Activated CD4-positive, alpha-beta T cell treated with anti-CD3 and anti-CD28 coated beads, Interleukin-2, amount 50 U/mL, for 24 hours (primary cell): ENCODE results near the gene EPDR1.
"Not testable (repeated sequence)": the region's sequence is repeated elsewhere in the genome, so short reads cannot be mapped to it uniquely, and the experiment has no call there.

Experiments used
- DNase-seq, 2 donors: peaks; one replicate each; pipeline ENCODE4 v3.0.0-alpha.2; 2020; ENCODE audit warnings: low read depth in 1 of 2, low spot score in 1 of 2

EPDR1 gene

GRCh38 chr7:37927773-37928444, 7.5 kb downstream of the EPDR1 start:
- no peak for DNase-seq

- no peak for DNase-seq
These were observed 8.4 kb downstream of the EPDR1 start for GRCh38 chr7:37928878-37929277.

- no peak for DNase-seq
These were observed 9.9 kb downstream of the EPDR1 start for GRCh38 chr7:37930226-37930948.

- DNase-seq, result no peak
These were observed 12.1 kb downstream of the EPDR1 start for GRCh38 chr7:37932543-37932942.

- DNase-seq, result no peak
These were observed 12.7 kb downstream of the EPDR1 start for GRCh38 chr7:37933018-37933566.

GRCh38 chr7:37942934-37943610, 22.6 kb downstream of the EPDR1 start:
- DNase-seq, result no peak

GRCh38 chr7:37943905-37944736, 23.7 kb downstream of the EPDR1 start:
- no peak for DNase-seq

GRCh38 chr7:37944737-37945054, 24.3 kb downstream of the EPDR1 start:
- DNase-seq, result no peak

- no peak for DNase-seq
These were observed 24.9 kb downstream of the EPDR1 start for GRCh38 chr7:37945336-37945735.

- DNase-seq, result no peak
These were observed 26.9 kb downstream of the EPDR1 start for GRCh38 chr7:37947138-37947940.

- DNase-seq, result no peak
These were observed 27.4 kb downstream of the EPDR1 start for GRCh38 chr7:37947941-37948210.

- no peak for DNase-seq
These were observed 31.8 kb downstream of the EPDR1 start for GRCh38 chr7:37952240-37952639.

- DNase-seq, result not testable (repeated sequence)
These were observed 33.8 kb downstream of the EPDR1 start for GRCh38 chr7:37954217-37954616.

- DNase-seq, result no peak
These were observed 36.4 kb downstream of the EPDR1 start for GRCh38 chr7:37956791-37957190.

GRCh38 chr7:37957221-37957970, 37.0 kb downstream of the EPDR1 start:
- DNase-seq, result no peak

GRCh38 chr7:37960483-37960882, 40.0 kb downstream of the EPDR1 start:
- no peak for DNase-seq

- no peak for DNase-seq
These were observed 40.8 kb downstream of the EPDR1 start for GRCh38 chr7:37961251-37961650.

- no peak for DNase-seq
These were observed 43.8 kb downstream of the EPDR1 start for GRCh38 chr7:37964196-37964595.

GRCh38 chr7:37970211-37970610, 49.8 kb downstream of the EPDR1 start:
- DNase-seq, result no peak

GRCh38 chr7:37971491-37971890, 51.1 kb downstream of the EPDR1 start:
- no peak for DNase-seq
